Posterior cingulate gyrus (tissue), 11 donors: ENCODE results near the gene PIBF1.
"Not testable (repeated sequence)": the region's sequence is repeated elsewhere in the genome, so short reads cannot be mapped to it uniquely, and the experiment has no call there.

ENCODE experiments used
- DNase-seq, 10 donors: peaks; one replicate each; pipeline versions ENCODE4 v3.0.0 to v3.0.0-alpha.2; 2020 to 2021; ENCODE audit warnings: mixed read lengths in 3 of 10
- intact Hi-C: fragments of 100-400 bp; cut with DNase I; formaldehyde crosslinking; loops from one replicate; pipeline ENCODE4 v1.15.1; 2023

PIBF1 gene

DNA sequence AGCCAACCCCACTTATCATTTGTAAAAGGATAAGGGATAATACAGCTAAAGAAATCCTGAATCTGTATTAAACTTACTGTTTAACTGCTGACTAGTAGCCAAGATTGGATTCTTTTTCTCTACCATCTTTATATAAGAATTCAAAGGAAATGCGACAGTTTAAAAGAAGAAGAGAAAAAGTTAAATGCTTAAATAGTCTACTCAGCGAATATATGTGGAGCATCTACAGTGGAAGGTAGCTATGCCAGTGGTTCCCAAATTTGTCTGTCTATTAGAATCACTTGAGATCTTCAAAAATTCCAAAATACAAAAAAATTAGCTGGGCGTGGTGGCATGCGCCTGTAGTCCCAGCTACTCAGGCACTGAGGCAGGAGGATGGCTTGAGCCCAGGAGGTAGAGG lies 216.1 kb downstream of the PIBF1 start:
- no peak for DNase-seq
- intact Hi-C loops = no loop called here

DNA sequence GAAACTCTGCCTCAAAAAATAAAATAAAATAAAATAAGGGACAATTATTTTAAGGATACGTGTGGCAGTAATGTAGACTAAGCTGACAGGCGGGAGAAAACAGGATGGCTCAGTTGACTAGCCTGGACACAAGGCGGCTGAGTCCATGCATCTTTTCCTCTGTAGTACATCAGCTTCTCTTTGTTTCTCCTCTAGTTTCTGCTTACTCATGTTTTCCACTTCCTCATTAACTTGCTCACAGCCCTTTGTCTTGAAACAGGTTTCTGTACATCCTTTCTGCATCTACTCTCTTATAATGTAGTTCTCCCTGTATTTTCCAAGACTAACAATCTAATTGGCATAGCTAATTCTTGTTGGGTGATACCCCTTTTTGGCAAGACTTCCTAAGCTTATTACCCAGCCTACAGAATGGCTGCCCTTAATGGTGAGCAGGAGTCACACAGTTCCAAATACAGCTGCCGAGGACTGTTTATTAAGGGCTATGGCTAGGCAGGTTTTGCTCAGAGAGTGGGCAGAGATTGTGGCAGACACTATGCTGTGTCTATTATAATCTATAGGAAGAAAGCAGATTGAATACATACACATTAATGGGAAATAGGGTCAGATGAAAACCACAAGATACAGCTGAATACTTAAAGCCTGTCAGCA lies 218.2 kb downstream of the PIBF1 start:
- intact Hi-C loops = no loop called here
- DNase-seq = no peak

DNA sequence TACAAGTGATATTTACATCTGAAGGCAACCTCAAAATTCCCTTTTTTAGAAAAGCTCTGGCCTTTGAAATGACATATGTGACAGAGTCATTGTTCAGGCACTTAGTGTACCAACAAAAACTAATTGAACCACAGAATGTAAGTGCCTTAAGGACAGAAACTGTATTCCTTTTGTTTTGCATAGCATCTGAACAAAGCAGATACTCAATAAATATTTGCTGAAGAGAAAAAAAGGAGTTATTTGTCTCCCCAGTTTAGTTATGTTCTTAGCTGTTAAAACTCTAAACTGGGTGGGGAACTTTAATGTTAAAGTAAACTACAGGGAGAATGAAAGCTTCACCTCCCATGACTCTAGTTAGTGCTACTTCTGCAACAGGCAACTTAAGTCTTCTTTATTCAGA lies 220.0 kb downstream of the PIBF1 start:
- intact Hi-C loops = no loop called here
- no peak for DNase-seq

DNA sequence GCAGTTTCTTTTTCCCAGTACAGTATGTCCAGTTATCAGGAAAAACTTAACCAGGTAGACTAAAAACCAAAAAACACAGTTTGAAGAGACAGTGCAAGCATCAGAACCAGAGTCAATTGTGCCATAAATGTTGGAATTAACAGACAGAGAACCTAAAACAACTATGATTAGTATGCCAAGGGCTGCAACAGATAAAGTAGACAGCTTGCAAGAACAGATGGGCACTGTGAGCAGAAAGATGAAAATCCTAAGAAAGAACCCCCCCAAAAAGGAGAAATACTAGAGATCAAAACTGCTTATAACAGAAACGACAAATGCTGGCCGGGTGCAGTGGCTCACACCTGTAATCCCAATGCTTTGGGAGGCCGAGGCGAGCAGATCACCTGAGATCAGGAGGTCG lies 229.8 kb downstream of the PIBF1 start:
- DNase-seq = no peak
- intact Hi-C loops = no loop called here

DNA sequence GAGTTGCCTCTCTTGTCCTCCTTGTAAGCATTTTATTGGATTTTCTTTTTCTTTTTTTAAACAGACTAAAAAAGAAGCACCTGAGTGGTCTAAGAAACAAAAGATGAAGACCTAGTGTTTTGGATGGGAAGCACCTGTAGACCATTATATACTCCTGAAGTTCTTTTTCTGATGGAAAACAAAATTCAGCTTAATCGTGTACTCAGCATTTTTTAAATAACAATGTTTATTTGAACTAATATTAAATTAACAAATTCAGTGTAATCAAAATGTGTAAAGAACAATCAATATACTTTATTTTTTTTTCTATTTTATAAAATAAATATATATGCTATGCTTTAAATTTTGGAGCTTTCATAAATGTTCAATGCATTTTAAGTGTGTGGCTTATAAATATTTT lies 233.9 kb downstream of the PIBF1 start:
- intact Hi-C loops = no loop called here
- DNase-seq = no peak

DNA sequence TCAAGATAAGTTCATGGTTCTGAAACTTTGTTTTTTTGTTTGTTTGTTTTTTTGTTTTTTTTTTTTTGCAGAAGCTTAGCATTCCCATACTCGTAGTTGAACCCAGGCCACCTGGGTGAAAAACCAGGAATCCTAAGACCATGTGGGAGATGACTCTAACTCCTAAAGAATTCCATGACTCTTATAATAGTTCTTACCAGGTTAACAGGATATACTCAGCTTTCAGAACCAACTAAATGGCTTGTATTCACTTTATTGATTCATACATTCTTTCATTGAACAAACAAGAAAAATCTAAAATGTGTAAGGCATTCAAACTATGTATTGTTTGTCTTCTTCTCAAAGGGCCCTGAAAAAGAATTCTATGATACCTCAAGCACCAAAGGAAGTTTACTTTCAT lies 236.4 kb downstream of the PIBF1 start:
- no peak for DNase-seq
- intact Hi-C loops = no loop called here

DNA sequence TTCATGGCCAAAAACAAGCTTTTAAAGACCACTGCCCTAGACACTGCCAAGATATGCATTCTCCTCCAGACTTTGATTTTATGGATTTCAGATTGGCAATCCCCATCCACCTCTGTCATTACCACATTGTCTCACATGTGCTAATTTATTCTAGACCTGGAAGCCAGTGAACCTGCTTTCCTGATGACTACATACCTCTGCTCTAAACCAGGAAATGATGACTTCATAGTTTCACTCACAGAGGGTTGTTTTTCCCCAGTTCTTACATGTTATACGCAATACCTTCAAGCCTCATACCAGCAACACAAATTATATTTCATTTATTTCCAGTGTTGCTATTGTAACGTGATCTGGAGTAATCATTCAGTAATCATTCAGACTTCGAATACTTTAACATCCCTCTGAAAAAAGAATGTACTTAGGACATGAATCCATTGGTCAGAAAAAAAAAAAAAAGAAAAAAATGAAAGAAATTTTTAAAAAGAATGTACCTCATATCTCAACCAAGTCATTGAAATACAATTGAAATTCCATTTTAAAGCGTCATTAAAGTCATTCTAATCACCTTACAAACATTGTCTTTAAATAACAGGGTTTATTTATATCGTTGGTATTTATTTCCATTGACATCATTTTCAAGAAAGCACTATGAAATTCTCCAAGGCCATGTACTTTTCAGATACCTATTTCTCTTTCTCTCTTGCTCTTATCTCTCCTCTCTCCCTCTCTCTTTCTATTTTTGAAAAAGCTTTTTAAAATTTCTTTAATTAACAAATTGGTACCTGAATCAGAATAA lies 243.5 kb downstream of the PIBF1 start:
- intact Hi-C loops = no loop called here
- DNase-seq = no peak

DNA sequence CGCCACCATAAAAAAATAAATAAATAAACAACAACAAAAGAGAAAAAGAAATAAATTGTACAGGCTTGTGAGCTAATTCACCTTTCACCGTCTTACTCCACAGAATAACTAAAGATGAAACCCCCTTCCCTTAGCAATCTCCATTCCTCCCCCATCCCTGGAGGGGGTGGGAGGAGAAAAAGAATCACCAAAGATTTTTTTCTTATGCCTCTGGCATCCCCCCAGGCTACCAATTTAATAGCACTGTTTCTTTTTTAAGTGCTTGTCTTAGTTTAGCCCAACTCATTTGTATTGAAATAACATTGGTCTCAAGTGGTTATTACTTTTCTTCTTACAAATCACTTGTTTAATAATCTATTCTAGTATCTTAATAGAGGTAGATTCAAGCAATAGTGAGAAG lies 253.0 kb downstream of the PIBF1 start:
- DNase-seq = no peak
- intact Hi-C loops = no loop called here

DNA sequence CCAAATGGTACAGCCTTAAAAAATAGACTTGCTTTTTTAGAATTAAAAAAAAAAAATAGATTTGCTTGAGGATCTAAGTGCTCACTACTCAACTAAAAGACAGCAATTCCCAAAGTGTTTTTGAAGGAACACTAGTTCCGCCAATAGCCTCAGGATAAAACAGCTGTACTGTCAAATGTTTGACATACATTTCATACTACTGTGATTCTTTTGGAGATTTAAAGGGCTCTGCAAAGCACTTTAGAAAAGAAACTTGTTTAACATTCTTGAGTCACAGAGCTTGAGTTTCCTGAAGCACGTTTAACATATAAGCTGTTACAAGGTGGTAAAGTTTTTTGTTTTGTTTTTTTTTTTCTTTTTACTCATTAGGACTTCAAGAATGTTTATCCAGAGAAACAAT lies 253.7 kb downstream of the PIBF1 start:
- DNase-seq = no peak
- intact Hi-C loops = no loop called here

DNA sequence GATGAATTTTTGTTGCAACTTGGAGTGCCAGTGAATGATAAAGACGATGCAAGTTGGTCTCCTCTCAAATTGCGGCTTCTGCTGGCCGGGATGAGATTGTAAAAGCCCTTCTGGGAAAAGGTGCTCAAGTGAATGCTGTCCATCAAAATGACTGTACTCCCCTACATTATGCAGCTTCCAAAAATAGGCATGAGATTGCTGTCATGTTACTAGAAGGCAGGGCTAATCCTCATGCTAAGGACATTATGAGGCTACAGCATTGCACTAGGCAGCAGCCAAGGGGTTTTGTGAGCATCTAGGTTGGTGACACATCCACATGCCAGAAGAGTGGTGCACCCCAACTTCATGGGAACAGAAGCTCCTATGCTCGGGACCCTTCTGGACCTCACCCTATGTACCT lies 254.6 kb downstream of the PIBF1 start:
- intact Hi-C loops = no loop called here
- no peak for DNase-seq

DNA sequence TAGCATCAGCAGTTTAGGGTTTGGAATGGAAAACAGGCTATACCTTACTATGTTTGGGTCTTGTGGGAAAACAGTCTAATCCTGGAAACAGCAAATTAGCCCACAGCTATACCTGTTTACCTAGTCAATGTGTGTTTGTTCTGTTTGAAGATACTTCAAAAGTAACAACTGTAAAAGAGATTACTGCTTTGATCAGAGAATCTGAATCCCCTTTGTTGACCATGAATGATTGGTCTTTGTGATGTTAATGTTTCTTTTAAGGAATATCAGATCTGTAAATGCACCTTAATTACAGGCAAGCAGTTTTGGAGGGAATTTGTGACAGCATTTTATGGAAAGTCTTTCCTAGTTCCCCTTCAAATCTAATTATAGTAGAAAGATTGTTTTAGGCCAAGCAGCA lies 256.1 kb downstream of the PIBF1 start:
- DNase-seq = no peak
- intact Hi-C loops = no loop called here

DNA sequence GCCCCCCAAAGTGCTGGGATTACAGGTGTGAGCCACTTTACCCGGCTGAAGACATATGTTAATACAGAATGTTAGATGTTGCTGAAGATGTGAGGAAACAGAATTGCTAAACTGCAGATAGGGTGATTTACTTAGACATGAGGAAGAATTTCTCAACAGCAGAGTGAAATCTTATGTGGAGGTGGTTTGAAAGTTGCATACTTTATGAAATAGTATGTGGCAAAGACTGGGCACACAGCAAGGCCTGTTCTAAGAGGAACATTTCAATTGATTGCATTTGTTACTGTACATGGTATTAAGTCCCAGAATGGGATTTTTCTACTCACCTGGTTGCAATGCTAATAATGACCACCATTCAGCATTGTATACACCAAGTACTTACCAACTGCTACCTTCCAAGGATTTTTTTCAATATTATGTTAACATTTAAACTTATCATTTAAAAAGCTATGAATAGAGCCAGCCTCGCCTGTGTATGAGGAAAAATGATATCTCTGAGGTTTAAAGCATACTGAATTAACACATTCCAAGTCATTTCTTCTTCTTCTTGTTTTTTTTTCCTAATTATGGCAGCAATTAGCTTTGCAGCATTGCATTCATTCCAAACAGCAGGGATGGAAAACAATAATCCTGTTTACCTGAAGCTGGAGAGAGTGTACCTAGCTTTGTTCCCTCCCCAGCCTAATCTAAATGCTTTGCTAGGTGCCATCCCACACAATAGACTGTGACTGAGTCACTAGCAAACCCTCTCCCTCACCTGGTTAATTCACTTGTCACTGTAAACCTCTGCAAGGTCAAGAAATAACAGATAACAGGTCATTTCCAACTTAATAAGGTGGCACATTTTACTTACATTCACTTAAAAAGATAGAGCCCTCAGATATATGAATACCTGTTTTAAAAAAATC lies 257.5 kb downstream of the PIBF1 start:
- intact Hi-C loops = no loop called here
- DNase-seq = no peak

DNA sequence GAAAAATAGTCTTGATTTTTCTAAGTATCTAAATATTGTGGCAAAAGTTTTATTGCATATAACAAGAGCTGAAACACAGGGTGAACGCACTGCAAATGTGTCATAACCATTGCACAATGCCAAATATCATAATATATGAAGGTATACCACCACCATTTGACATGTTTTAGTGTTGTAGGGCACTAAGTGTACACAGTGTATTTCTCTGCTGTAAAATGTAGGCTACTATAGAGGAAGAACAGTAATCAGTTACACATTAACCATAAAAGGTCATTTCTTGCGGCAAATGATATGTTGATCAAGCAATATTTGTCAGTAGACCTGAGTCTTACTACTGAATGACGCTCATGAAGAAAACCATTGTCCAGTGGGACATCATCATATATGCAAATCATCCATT lies 258.6 kb downstream of the PIBF1 start:
- intact Hi-C loops = no loop called here
- no peak for DNase-seq

DNA sequence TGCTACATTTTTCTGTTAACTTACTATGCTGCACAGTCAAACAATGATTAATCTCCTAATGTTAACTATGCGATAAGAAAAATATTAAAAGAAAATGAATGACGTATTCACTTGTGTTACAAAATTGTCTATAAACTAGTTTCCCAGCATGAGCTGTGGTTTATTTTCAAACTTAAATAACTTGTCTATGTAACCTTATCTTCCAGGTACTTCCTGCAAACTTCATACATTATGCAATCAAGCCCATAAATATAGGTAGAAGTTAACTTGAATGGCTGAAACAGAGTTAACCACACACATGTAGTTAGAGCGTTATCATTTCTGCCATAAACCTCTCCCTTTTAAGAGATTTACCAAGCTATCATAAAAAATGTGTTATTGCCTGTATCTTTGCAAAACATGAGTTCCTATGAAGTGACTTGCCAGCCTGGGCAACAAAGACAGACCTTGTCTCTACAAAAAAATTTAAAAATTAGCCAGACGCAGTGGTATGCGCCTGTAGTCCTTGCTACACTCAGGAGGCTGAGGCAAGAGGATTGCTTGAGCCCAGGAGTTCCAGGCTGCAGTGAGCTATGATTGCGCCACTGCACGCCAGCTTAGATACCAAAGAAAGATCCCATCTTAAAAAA lies 259.1 kb downstream of the PIBF1 start:
- intact Hi-C loops = no loop called here
- DNase-seq = no peak

DNA sequence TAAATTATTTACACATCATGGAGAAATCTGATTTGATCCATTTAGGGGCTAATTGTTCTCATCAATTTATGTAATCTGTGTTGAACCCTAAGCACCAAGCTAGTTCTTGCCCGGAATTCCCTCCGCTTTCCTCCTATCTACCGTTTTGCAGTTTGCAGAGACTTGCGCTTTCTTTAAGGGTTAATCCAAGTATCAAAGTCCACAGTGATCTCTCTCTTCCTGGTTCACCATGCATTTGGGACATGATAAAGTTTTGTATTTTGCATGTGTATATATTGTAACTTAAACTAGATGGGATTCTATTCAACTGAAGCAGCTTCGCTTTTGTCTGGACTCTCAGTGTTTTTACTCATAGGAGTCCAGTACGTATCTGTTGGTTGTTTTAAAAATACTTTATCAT lies 263.1 kb downstream of the PIBF1 start:
- intact Hi-C loops = no loop called here
- DNase-seq = no peak

DNA sequence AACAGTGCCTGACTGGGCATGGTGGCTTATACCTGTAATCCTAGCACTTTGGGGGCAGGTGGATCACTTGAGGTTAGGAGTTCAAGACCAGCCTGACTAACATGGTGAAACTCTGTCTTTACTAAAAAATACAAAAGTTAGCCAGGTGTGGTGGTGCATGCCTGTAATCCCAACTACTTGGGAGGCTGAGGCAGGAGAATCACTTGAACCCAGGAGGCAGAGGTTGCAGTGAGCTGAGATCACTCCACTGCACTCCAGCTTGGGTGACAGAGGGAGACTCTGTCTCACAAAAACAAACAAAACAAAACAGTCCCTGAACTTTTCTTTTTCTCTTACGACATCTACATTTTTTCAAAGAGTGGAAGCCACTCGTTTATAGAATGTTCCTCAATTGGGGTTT lies 266.7 kb downstream of the PIBF1 start:
- DNase-seq, intact Hi-C loops: not testable (repeated sequence)

DNA sequence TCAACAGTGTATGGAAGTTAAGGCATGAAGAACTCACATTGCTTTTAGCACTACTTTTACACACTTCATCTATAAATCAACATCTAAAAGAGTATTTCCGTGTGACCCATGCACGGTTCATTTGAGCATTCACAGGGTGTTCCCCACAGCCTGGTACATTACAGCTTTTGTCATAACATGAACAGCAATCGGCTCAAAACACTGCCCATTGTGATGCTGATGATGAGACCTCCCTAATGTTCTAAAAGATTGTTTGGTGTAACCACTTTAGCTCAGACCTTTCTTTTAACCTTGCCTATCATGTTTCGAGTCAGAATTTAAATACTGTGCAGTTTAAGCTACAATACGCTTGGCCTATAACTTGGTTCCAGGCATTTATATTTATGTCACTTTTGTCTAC lies 272.8 kb downstream of the PIBF1 start:
- no peak for DNase-seq
- intact Hi-C loops = no loop called here

DNA sequence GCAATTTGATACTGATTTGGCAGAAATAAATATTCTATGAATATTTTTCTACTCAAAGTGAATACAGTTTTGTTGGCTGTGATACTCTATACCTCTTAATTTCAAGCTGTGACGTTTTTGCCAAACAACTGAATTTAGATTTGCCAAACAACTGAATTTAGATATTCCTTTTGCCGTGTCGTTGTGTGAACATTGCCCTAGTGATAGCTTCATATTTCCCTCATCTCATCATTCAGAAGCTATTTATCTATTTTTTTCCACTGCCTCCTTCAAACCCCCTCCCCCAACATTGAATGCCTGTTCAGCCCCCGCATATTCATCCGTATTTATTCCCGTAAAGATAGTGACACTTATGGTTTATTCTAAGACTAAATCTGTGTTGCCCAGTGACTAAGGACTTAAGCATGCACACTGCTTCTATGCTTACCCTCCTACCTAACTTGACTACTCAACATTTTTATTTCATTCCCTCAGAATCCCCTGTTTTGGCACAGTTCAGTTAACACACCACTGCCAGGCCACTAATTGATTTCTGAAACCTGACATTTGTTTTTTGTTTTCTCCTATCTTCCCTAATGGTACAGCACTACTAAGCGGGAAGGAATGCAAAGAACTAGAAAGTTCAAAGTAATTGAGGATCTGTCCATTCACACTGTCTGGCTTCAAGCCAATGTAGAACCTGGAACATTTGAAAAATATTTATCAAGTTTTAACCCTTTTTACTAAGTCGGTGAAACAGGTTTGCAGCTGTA lies 274.1 kb downstream of the PIBF1 start:
- intact Hi-C loops = no loop called here
- DNase-seq = no peak

DNA sequence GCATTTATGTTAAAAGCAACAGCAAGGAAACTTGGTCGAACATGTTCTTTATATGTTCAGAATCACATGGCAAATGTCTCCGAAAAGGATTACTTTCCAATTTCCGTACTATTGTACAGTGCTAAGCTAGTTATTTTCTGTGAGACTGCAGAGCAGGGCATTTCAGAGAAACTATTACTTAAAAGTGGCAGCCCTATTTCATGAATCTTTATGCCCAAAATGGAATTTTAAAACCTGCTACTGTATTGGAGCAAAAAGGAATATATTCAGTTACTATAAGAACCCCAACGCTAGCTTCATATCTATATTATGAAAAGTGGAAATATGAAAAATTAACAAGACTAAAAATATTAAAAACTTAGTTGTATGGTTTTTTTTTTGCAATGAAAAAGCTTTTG lies 274.6 kb downstream of the PIBF1 start:
- intact Hi-C loops = no loop called here

More for the DNA sequence above, 274.6 kb downstream of the PIBF1 start:
- DNase-seq = no peak
